ENCODE data around the gene SLC9A8. TPM values are rescaled to one million over a fixed set of nuclear protein-coding genes. Genes with fewer than 3 reads are reported as not detected.
A peak's percentile ranks its signal among the peaks of the same experiment; 100 is the strongest.

SLC9A8 gene
- total and polyA plus RNA-seq, 9 of the 15 experiments (the other 6 are each of a cell fraction or from before 2014, with no cell fraction given) = 0.56 to 9.7 (median 5.0) TPM

DNA sequence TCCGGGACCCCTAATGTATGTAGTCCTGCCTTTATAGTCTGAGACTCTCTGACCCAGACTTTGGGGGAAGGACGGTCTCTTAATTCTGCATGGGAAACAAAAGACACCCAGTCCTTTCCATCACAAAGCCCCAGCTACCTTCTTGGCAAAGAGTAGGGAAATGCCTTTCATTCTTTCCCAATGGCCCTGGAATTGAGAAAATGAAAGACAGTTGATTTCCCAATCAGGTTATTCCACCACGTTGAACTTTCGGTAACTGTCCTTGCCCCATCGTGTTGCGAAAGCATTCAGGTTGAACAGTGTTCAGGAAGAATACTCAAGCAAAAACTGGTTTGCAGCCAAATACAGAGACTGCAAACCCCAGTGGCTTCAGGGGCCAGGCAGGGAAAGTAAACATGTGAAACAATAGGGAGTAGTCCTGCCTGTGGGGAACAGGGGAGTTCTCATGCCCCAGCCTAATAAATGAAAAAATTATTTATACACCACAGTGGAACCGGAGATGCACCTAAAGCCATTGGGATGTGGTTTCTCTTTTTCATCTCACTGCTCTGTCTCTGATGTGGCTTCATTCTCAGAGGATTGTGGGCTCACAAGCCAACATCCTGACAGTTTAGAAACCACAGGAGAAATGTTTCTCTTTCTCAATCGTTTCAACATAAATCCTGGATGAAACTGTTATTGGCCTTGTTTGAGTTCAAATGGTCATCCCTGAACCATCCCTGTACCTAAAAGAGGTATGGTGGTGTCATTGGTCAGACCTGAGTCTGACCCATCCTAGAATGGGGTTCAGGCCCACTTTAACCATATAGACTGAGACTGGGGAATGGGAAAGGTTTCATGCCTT is 44.2 kb upstream of the SLC9A8 start:
- Histone ChIP-seq H3K9me1 (ENCODE audit: control insufficient read depth, insufficient read depth, low read length) (no peaks in the 10 kb centered on the region), H3K4me3 (no peak overlapping the region), H2AFZ (ENCODE audit: low read depth, low read length) (peak overlapping the region; percentile 79), H3K79me2 (ENCODE audit: control insufficient read depth, insufficient read depth, low read length) (no peaks in the 10 kb centered on the region), H3K4me1 (replicated peaks in 1 of 2; ENCODE audit: control insufficient read depth in 2 of 2, insufficient read depth in 2 of 2, low read length in 2 of 2) (peaks cover 22 to 51% of the 10 kb centered on the region in 2 experiments), H3K27me3 (ENCODE audit: control insufficient read depth in 2 of 2, insufficient read depth in 2 of 2, low read length in 2 of 2) (no peaks in the 10 kb centered on the region), H3K27ac (ENCODE audit: extremely low read depth, low read depth, low read length) (0 out of 3 replicates have a peak overlapping the region, but pooled peaks have one; percentile 27), H3K9ac (ENCODE audit: insufficient read depth in 1 of 2, low read depth in 2 of 2, low read length in 2 of 2) (no peak overlapping the region), H3K9me3 (replicated peaks; ENCODE audit: control insufficient read depth, insufficient read depth, low read depth, low read length) (no peaks in the 10 kb centered on the region), H4K20me1 (replicated peaks; ENCODE audit: control insufficient read depth, insufficient read depth, low read length) (no peaks in the 10 kb centered on the region), H3K4me2 (ENCODE audit: insufficient read depth, low read length) (no peak overlapping the region), H3K36me3 (ENCODE audit: control insufficient read depth, insufficient read depth, low read length) (no peaks in the 10 kb centered on the region)
- TF ChIP-seq ZNF224 (CRISPR knock-in tag; IDR thresholded peaks at IDR 0.05) = no peak
- peak; percentile 93 for TF ChIP-seq CEBPB (tag; IDR thresholded peaks at IDR 0.05)
- no peak for TF ChIP-seq CEBPG (CRISPR knock-in tag; IDR thresholded peaks at IDR 0.05)
- peak; percentile 52 to 57; a peak in 2 of 4 replicates for TF ChIP-seq CEBPG (tag; conservative IDR thresholded peaks at IDR 0.05 in 1 of 2, IDR thresholded peaks at IDR 0.05 in 1 of 2)
- ATAC-seq (no peak), FAIRE-seq (no peak), DNase-seq (ENCODE audit: extremely low read depth in 1 of 4, low spot score in 3 of 4) (no peak)
- intact Hi-C loops (cut with micrococcal nuclease) (loop anchor here (5.0 kb wide), 2 partner anchors 44 to 56 kb away; partner anchors contain the start of genes B4GALT5 and SLC9A8), in situ Hi-C loops (cut with MboI) (no loop called here)
- BruUV-seq (replicated peaks) = no TSS peak
- POLR2A ChIA-PET = interaction anchor here (0.7 kb wide), 2 partner anchors 69 to 89 kb away, joined by 3 read pairs; no protein-coding TSS in a partner anchor
- CTCF ChIA-PET (ENCODE audit: low intra/inter-chr PET ratio) = interaction anchor here (0.6 kb wide), 1 partner anchor 166 kb away, joined by 3 read pairs; no protein-coding TSS in a partner anchor
- 70% methylated on average over 8 of the region's 8 CpGs for WGBS (ENCODE audit: insufficient coverage, low coverage, missing lambda C conversion rate)

All from K562 (cell line).